ENCODE data around the gene GREB1L.
"Not testable (repeated sequence)": the region's sequence is repeated elsewhere in the genome, so short reads cannot be mapped to it uniquely, and the experiment has no call there.

GREB1L gene

GRCh38 chr18:21366896-21367295, 124.9 kb downstream of the GREB1L start:
- DNase-seq (ENCODE audit: low read depth in 2 of 2): no peak

- no peak for DNase-seq (ENCODE audit: low read depth in 2 of 2)
Observed at GRCh38 chr18:21369146-21369545, 127.1 kb downstream of the GREB1L start.

GRCh38 chr18:21369597-21369996, 127.6 kb downstream of the GREB1L start:
- not testable (repeated sequence) for DNase-seq (ENCODE audit: low read depth in 2 of 2)

- DNase-seq (ENCODE audit: low read depth in 2 of 2): no peak
Observed at GRCh38 chr18:21383031-21383430, 141.0 kb downstream of the GREB1L start.

- no peak for DNase-seq (ENCODE audit: low read depth in 2 of 2)
Observed at GRCh38 chr18:21386523-21387240, 144.7 kb downstream of the GREB1L start.

GRCh38 chr18:21387886-21388285, 145.9 kb downstream of the GREB1L start:
- no peak for DNase-seq (ENCODE audit: low read depth in 2 of 2)

- no peak for DNase-seq (ENCODE audit: low read depth in 2 of 2)
Observed at GRCh38 chr18:21389283-21389682, 147.3 kb downstream of the GREB1L start.

- no peak for DNase-seq (ENCODE audit: low read depth in 2 of 2)
Observed at GRCh38 chr18:21389903-21390302, 147.9 kb downstream of the GREB1L start.

GRCh38 chr18:21391074-21391673, 149.1 kb downstream of the GREB1L start:
- DNase-seq (ENCODE audit: low read depth in 2 of 2): no peak

- no peak for DNase-seq (ENCODE audit: low read depth in 2 of 2)
Observed at GRCh38 chr18:21393986-21394385, 152.0 kb downstream of the GREB1L start.

GRCh38 chr18:21398121-21398520, 156.1 kb downstream of the GREB1L start:
- no peak for DNase-seq (ENCODE audit: low read depth in 2 of 2)

GRCh38 chr18:21402272-21402671, 160.2 kb downstream of the GREB1L start:
- DNase-seq (ENCODE audit: low read depth in 2 of 2): no peak

- no peak for DNase-seq (ENCODE audit: low read depth in 2 of 2)
Observed at GRCh38 chr18:21404426-21404825, 162.4 kb downstream of the GREB1L start.

GRCh38 chr18:21406116-21406515, 164.1 kb downstream of the GREB1L start:
- no peak for DNase-seq (ENCODE audit: low read depth in 2 of 2)

- DNase-seq (ENCODE audit: low read depth in 2 of 2): no peak
Observed at GRCh38 chr18:21408681-21409080, 166.6 kb downstream of the GREB1L start.

GRCh38 chr18:21433436-21433835, 191.4 kb downstream of the GREB1L start:
- no peak for DNase-seq (ENCODE audit: low read depth in 2 of 2)

- no peak for DNase-seq (ENCODE audit: low read depth in 2 of 2)
Observed at GRCh38 chr18:21439431-21439846, 197.4 kb downstream of the GREB1L start.

- DNase-seq (ENCODE audit: low read depth in 2 of 2): no peak
Observed at GRCh38 chr18:21441670-21442069, 199.6 kb downstream of the GREB1L start.

- no peak for DNase-seq (ENCODE audit: low read depth in 2 of 2)
Observed at GRCh38 chr18:21443776-21444464, 201.9 kb downstream of the GREB1L start.

- no peak for DNase-seq (ENCODE audit: low read depth in 2 of 2)
Observed at GRCh38 chr18:21444465-21445212, 202.6 kb downstream of the GREB1L start.

- no peak for DNase-seq (ENCODE audit: low read depth in 2 of 2)
Observed at GRCh38 chr18:21448299-21448698, 206.3 kb downstream of the GREB1L start.
